HFFc6 (cell line): ENCODE measurements around the gene BFSP1. TPM values are rescaled to one million over a fixed set of nuclear protein-coding genes. Genes with fewer than 3 reads are reported as not detected.

Experiments
- DNase-seq: peaks from one replicate; pipeline ENCODE4 v3.0.0-alpha.2; 2018
- H3K27ac Mint-ChIP-seq: 2 replicates; pipeline ENCODE4 v1.8.0; 2020; ENCODE audit warnings: mild to moderate bottlenecking, mixed read lengths
- H3K27me3 Mint-ChIP-seq: 2 replicates; pipeline ENCODE4 v1.8.0; 2021; ENCODE audit warnings: mild to moderate bottlenecking, moderate library complexity, mixed read lengths; ENCODE audit not compliant: insufficient read depth
- H3K36me3 Mint-ChIP-seq: 2 replicates; pipeline ENCODE4 v1.8.0; 2021; ENCODE audit warnings: low read depth, mixed read lengths
- H3K4me1 Mint-ChIP-seq: 2 replicates; pipeline ENCODE4 v1.8.0; 2020; ENCODE audit warnings: low read depth, mixed read lengths
- H3K4me3 Mint-ChIP-seq: 2 replicates; pipeline ENCODE4 v1.8.0; 2020; ENCODE audit warnings: mild to moderate bottlenecking, moderate library complexity, mixed read lengths
- H3K9me3 Mint-ChIP-seq: 2 replicates; pipeline ENCODE4 v1.8.0; 2020; ENCODE audit warnings: mild to moderate bottlenecking, mixed read lengths
- CTCF ChIP-seq: fragments of 200-600 bp; sonication (generic); IDR thresholded peaks from 2 replicates; pipeline ENCODE4 v1.5.0; 2021; ENCODE audit warnings: antibody characterized with exemption, mild to moderate bottlenecking
- total RNA-seq, 6 experiments: library from RNA; stranded (reverse); fragmentation: NEBNext Ultra II Directional; extraction: Animal tissue kit (Norgen Biotek cat#: 25700); gene quantifications; 2 replicates in 1 of 6; 3 replicates in 5 of 6; pipeline ENCODE4 v1.2.3, GENCODE V29; 2021

BFSP1 gene
- total RNA-seq, 6 experiments from 2014 or later: 1.2 to 2.5 (median 1.8) TPM

- Mint-ChIP-seq H3K9me3 (no peaks in the 10 kb centered on the region), H3K27ac (peak overlapping the region; percentile 60), H3K27me3 (peaks cover 4% of the 10 kb centered on the region; the same call in 1 of the 2 replicates), H3K4me1 (peaks cover 24% of the 10 kb centered on the region), H3K4me3 (peak overlapping the region; percentile 93), H3K36me3 (no peaks in the 10 kb centered on the region)
- DNase-seq: peak; percentile 43
- TF ChIP-seq CTCF: peak; percentile 90
Measured at GRCh38 chr20:17504898-17505635, 26.1 kb downstream of the BFSP1 start.

- DNase-seq: no peak
- Mint-ChIP-seq H3K4me1 (peaks cover 25% of the 10 kb centered on the region), H3K9me3 (no peaks in the 10 kb centered on the region), H3K27ac (no peak overlapping the region), H3K36me3 (no peaks in the 10 kb centered on the region), H3K27me3 (peaks cover 4% of the 10 kb centered on the region; the same call in 1 of the 2 replicates), H3K4me3 (peak overlapping the region; percentile 93)
- no peak for TF ChIP-seq CTCF
Measured at GRCh38 chr20:17504066-17504897, 26.9 kb downstream of the BFSP1 start.

- no peak for DNase-seq
- Mint-ChIP-seq H3K27me3 (peaks cover 4% of the 10 kb centered on the region; the same call in 1 of the 2 replicates), H3K36me3 (no peaks in the 10 kb centered on the region), H3K27ac (no peak overlapping the region), H3K4me1 (peaks cover 33% of the 10 kb centered on the region), H3K9me3 (no peaks in the 10 kb centered on the region), H3K4me3 (no peak overlapping the region)
- no peak for TF ChIP-seq CTCF
Measured at GRCh38 chr20:17503301-17504065, 27.7 kb downstream of the BFSP1 start.

DNA sequence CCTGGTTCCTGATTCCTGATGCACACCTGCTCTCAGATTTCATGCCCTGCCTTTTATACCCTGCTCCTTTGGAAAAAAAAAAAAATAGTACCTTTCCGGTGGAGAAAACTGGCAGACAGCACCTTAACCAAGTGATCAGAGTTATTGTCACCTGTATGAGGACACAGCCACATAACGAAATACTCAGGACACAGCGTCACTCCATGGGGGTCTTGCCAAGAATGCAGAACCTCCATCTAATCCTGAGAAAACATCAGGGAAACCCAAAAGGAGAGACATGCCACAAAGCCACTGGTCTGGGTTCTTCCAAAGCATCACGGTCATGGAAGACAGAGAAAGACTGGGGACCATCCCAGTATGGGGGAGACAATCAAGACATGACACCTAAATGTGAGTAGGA, 29.1 kb downstream of the BFSP1 start:
- H3K9me3 Mint-ChIP-seq: no peaks in the 10 kb centered on the region
- H3K4me1 Mint-ChIP-seq: peaks cover 42% of the 10 kb centered on the region
- TF ChIP-seq CTCF: no peak
- no peak overlapping the region for H3K27ac Mint-ChIP-seq
- H3K4me3 Mint-ChIP-seq: no peak overlapping the region
- no peak for DNase-seq
- peaks cover 4% of the 10 kb centered on the region; the same call in 1 of the 2 replicates for H3K27me3 Mint-ChIP-seq
- no peaks in the 10 kb centered on the region for H3K36me3 Mint-ChIP-seq

DNA sequence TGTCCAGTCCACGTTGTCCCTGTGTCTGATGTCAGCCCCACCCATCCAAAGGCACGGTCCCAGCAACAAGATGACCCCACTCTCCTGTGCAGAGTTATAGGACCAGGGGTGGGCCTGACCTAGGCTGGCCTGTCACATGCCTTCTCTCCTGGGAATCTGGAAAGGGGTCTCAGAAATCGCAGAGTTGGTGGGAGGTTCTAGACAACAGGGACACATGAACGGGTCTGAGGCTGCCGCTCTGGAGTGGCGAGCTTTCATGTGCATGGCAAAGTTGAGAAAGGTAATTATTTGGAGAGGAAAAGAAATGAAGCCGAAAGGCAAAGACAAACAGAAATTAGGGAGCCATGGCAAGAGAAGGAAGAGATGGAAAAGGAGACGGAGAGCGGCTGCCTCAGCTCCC, 29.5 kb downstream of the BFSP1 start:
- Mint-ChIP-seq H3K36me3 (no peaks in the 10 kb centered on the region), H3K27ac (no peak overlapping the region), H3K4me1 (peaks cover 42% of the 10 kb centered on the region), H3K27me3 (peaks cover 7% of the 10 kb centered on the region; the same call in 1 of the 2 replicates), H3K9me3 (no peaks in the 10 kb centered on the region), H3K4me3 (no peak overlapping the region)
- no peak for DNase-seq
- TF ChIP-seq CTCF: no peak
